ENCODE results near the gene FKBP2. TPM values are rescaled to one million over a fixed set of nuclear protein-coding genes. Genes with fewer than 3 reads are reported as not detected.
A peak's percentile ranks its signal among the peaks of the same experiment; 100 is the strongest.

FKBP2 gene
- total and polyA plus RNA-seq, 8 donors, result 37.8 to 344 (median 53.3) TPM

DNA sequence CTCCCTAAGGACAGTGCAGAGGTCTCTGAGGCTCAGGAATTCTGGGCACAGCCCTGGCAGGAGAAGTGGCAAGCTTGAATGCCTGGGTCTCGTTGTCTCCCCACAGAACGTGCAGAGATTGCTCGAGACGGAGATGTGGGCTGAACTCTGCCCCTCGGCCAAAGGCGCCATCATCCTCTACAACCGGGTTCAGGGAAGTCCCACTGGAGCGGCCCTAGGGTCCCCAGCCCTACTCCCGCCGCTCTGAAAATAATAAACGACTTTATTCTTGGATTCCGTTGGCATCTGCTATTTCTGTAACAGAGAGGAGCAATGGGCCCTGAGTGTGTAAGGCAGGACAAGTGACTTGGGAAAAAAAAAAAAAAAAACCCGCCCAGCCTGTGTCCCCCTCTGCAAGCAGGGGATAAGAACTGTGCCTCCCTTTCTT is 11.1 kb upstream of the FKBP2 start:
- Histone ChIP-seq H3K27ac (peak overlapping the region; percentile 86 to 95 (median 90)), H3K4me3 (peak overlapping the region; percentile 50 to 81 (median 68)), H3K9me3 (no peaks in the 10 kb centered on the region), H3K4me1 (peaks cover 8 to 44% (median 20%) of the 10 kb centered on the region in 3 donors), H3K36me3 (no peaks in the 10 kb centered on the region), H3K27me3 (no peaks in the 10 kb centered on the region)
- DNase-seq (peak in 1 of 6 donors; percentile 38), FAIRE-seq (no peak), ATAC-seq (no peak)
- intact Hi-C loops (cut with DNase I), result no loop called here
- TF ChIP-seq, protein P1, sequence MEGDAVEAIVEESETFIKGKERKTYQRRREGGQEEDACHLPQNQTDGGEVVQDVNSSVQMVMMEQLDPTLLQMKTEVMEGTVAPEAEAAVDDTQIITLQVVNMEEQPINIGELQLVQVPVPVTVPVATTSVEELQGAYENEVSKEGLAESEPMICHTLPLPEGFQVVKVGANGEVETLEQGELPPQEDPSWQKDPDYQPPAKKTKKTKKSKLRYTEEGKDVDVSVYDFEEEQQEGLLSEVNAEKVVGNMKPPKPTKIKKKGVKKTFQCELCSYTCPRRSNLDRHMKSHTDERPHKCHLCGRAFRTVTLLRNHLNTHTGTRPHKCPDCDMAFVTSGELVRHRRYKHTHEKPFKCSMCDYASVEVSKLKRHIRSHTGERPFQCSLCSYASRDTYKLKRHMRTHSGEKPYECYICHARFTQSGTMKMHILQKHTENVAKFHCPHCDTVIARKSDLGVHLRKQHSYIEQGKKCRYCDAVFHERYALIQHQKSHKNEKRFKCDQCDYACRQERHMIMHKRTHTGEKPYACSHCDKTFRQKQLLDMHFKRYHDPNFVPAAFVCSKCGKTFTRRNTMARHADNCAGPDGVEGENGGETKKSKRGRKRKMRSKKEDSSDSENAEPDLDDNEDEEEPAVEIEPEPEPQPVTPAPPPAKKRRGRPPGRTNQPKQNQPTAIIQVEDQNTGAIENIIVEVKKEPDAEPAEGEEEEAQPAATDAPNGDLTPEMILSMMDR (IDR thresholded peaks at IDR 0.05), result no peak
- 29 to 31% methylated on average over 13 of the region's 13 CpGs for WGBS, 2 donors

DNA sequence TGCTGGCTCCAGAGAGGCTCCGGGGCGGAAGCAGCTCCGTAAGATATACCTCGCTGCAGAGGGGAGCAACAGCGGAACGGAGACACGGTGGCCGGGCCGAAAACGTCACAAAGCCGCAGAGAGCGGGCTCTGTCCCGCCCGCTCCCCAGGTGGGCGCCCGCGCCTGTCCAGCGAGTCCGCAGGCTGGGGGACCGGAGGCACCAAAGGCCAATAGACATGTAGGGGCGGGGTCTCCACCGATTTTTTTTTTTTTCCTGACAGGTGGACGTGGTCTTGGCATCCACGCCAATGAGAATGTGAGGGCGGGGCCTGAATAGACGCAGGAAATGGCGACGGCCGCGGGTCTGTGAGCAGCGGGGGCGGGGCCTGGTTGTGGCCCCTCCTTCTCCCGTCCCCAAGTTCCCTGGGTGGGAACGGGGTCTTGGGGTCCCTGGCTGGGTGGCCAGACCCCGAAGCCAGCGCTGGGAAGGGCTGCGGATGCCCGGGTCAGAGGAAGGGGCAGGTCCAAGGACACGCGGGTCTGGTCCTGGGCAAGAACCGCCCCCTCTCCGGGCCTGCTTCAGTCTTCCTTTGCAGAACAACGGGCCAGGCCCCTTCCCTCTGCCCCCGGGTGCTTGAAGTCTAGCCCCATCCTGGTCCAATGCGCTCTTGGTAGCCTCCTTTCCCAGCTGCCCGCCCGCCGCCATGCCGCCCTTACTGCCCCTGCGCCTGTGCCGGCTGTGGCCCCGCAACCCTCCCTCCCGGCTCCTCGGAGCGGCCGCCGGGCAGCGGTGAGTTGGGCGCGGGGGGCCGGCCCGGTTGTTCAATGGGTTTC is 10.5 kb upstream of the FKBP2 start, which contains the start of gene DNAJC4:
Gene DNAJC4 (plus strand): TSS at position 378 of the 814 bp plus-strand sequence. CDS start 307 bp downstream, at position 685.
- intact Hi-C loops (cut with DNase I), result no loop called here
- Histone ChIP-seq H3K9me3 (no peaks in the 10 kb centered on the region), H3K27me3 (no peaks in the 10 kb centered on the region), H3K4me3 (peak within 1 kb of the TSS; percentile 50 to 81 (median 68)), H3K4me1 (peaks cover 11 to 40% (median 14%) of the 10 kb centered on the region in 3 donors), H3K27ac (peak within 1 kb of the TSS; percentile 86 to 95 (median 90)), H3K36me3 (no peaks in the 10 kb centered on the region)
- ATAC-seq (peak; percentile 53 to 73 (median 66)), FAIRE-seq (no peak), DNase-seq (peak; percentile 92 to 96 (median 94))
- 0% methylated on average over 61 to 62 of the region's 62 CpGs for WGBS, 2 donors
- TF ChIP-seq, protein P1 (IDR thresholded peaks at IDR 0.05), result no peak

DNA sequence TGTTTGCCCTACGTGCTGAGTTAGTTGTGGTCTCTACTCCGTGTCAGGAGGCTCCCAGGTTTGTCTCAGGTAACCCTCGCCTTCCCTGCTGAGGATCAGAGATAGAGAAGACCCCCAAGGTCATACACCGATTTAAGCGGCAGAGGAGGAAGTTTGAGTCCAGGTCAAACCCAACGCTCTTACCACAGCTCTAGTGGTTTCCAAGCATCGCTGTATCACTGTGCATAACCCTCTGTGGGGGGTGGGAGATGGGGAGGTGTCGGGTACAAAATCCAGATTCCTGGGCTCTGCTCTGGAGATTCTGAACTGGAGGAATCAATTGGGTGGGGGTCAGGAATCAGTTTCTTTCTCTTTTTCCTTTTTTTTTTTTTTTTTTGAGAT is 9.9 kb upstream of the FKBP2 start:
- 2 to 5% methylated on average over 8 of the region's 8 CpGs for WGBS, 2 donors
- H3K4me1 ChIP-seq, result peaks cover 14 to 45% (median 14%) of the 10 kb centered on the region in 3 donors
- H3K4me3 ChIP-seq, result peak overlapping the region; percentile 50 to 81 (median 68)
- intact Hi-C loops (cut with DNase I), result no loop called here
- FAIRE-seq (no peak), ATAC-seq (no peak), DNase-seq (no peak)
- H3K9me3 ChIP-seq, result no peaks in the 10 kb centered on the region
- no peaks in the 10 kb centered on the region for H3K36me3 ChIP-seq
- TF ChIP-seq, protein P1 (IDR thresholded peaks at IDR 0.05), result no peak
- no peaks in the 10 kb centered on the region for H3K27me3 ChIP-seq
- H3K27ac ChIP-seq, result peak overlapping the region; percentile 86 to 95 (median 90)

- no peak for DNase-seq
- intact Hi-C loops (cut with DNase I), result no loop called here
- ATAC-seq, result no peak
- H3K4me1 ChIP-seq, result peaks cover 14 to 48% (median 14%) of the 10 kb centered on the region in 3 donors
- no peaks in the 10 kb centered on the region for H3K36me3 ChIP-seq
- FAIRE-seq, result no peak
- H3K9me3 ChIP-seq, result no peaks in the 10 kb centered on the region
- TF ChIP-seq, protein P1 (IDR thresholded peaks at IDR 0.05), result no peak
- WGBS, 2 donors, result 81 to 90% methylated on average over 7 of the region's 7 CpGs
- H3K27me3 ChIP-seq, result no peaks in the 10 kb centered on the region
- peak overlapping the region in 1 of 4 donors; percentile 81 for H3K4me3 ChIP-seq
- H3K27ac ChIP-seq, result no peak overlapping the region
Observed at GRCh38 chr11:64231546-64231945, 9.3 kb upstream of the FKBP2 start.

Data from pancreas (tissue), 10 donors.